ENCODE data around the gene TUBGCP6. TPM values are rescaled to one million over a fixed set of nuclear protein-coding genes. Genes with fewer than 3 reads are reported as not detected.
A peak's percentile ranks its signal among the peaks of the same experiment; 100 is the strongest.

Gene TUBGCP6
- total RNA-seq = 100 to 1,000 TPM in 1 of 5 donors, 10 to 100 TPM in 4; 40.4 to 112 (median 91.5) TPM
- polyA plus RNA-seq = 10 to 100 TPM; 37.8 to 59.0 (median 38.8) TPM
- long read RNA-seq, donor 1 = 0 reads
- long read RNA-seq, donor 2, full-length matches to known transcripts = 1 of 1 reads
- long read RNA-seq, donor 2, partial matches to known transcripts = 0 of 1 reads
- long read RNA-seq, donor 2, other reads (novel, unspliced or antisense) = 0 of 1 reads
- long read RNA-seq, donor 3 = 0 reads
- long read RNA-seq, donor 4 = 0 reads
- long read RNA-seq, donor 5 = 0 reads
- long read RNA-seq, donor 6, partial matches to known transcripts = 16 of 16 reads
- long read RNA-seq, donor 6, other reads (novel, unspliced or antisense) = 0 of 16 reads
- long read RNA-seq, donor 7 = 0 reads
- long read RNA-seq, donor 8 = 0 reads
- long read RNA-seq, donor 9 = 0 reads
- long read RNA-seq, donor 10 = 0 reads

- H3K9me3 ChIP-seq = no peaks in the 10 kb centered on the region
- peak within 1 kb of the TSS; percentile 83 to 97 (median 92) for H3K4me3 ChIP-seq
- intact Hi-C loops (cut with DNase I; ENCODE audit: low total_unique reads) = no loop called here
- H3K4me1 ChIP-seq = peaks cover 49 to 90% (median 83%) of the 10 kb centered on the region in 4 donors
- H3K36me3 ChIP-seq = peaks cover 15 to 35% (median 25%) of the 10 kb centered on the region in 4 donors
- WGBS, 5 donors = 0 to 1% (median 0%) methylated on average over 23 to 76 of the region's 76 CpGs
- no peaks in the 10 kb centered on the region for H3K27me3 ChIP-seq
- peak within 1 kb of the TSS; percentile 93 to 97 (median 96) for H3K27ac ChIP-seq
- DNase-seq = peak; percentile 97 to 99
- TF ChIP-seq EP300 (IDR thresholded peaks at IDR 0.05) (no peak), POLR2AphosphoS5 (IDR thresholded peaks at IDR 0.05) (peak; percentile 92 to 99 (median 97)), POLR2A (IDR thresholded peaks at IDR 0.05) (peak in 2 of 4 donors; percentile 19 to 54), CTCF (IDR thresholded peaks at IDR 0.05) (peak in 2 of 7 experiments; percentile 15 to 54)
Measured at GRCh38 chr22:50244420-50245213, at the start of gene TUBGCP6. Gene TUBGCP6 (minus strand): TSS chr22:50245023. CDS start chr22:50244459, 564 bp downstream.

- no peak for DNase-seq
- intact Hi-C loops (cut with DNase I; ENCODE audit: low total_unique reads) = no loop called here
- peaks cover 14 to 25% (median 20%) of the 10 kb centered on the region in 4 donors for H3K36me3 ChIP-seq
- peak overlapping the region in 1 of 4 donors; percentile 45 for H3K4me3 ChIP-seq
- 14 to 25% (median 21%) methylated on average over 1 to 5 of the region's 5 CpGs for WGBS, 5 donors
- H3K27ac ChIP-seq = peak overlapping the region; percentile 94 to 96 (median 95)
- no peaks in the 10 kb centered on the region for H3K9me3 ChIP-seq
- no peak for TF ChIP-seq CTCF (IDR thresholded peaks at IDR 0.05)
- peaks cover 91 to 100% (median 99%) of the 10 kb centered on the region in 4 donors for H3K4me1 ChIP-seq
- peaks cover 0 to 9% (median 0%) of the 10 kb centered on the region in 3 donors for H3K27me3 ChIP-seq
Measured at GRCh38 chr22:50294319-50294656, 49.5 kb upstream of the TUBGCP6 start.

- 7 to 14% (median 9%) methylated on average over 27 to 42 of the region's 42 CpGs for WGBS, 5 donors
- H3K4me1 ChIP-seq = peaks cover 90 to 100% (median 99%) of the 10 kb centered on the region in 4 donors
- peak overlapping the region; percentile 94 to 96 (median 95) for H3K27ac ChIP-seq
- no peaks in the 10 kb centered on the region for H3K9me3 ChIP-seq
- TF ChIP-seq CTCF (IDR thresholded peaks at IDR 0.05) (no peak), POLR2AphosphoS5 (IDR thresholded peaks at IDR 0.05) (peak; percentile 20 to 94 (median 93)), POLR2A (IDR thresholded peaks at IDR 0.05) (peak in 1 of 4 donors; percentile 34), EP300 (IDR thresholded peaks at IDR 0.05) (no peak)
- H3K4me3 ChIP-seq = peak overlapping the region; percentile 27 to 45 (median 38)
- peak; percentile 90 to 94 for DNase-seq
- intact Hi-C loops (cut with DNase I; ENCODE audit: low total_unique reads) = no loop called here
- H3K36me3 ChIP-seq = peaks cover 20 to 31% (median 26%) of the 10 kb centered on the region in 4 donors
- H3K27me3 ChIP-seq = peaks cover 0 to 6% (median 0%) of the 10 kb centered on the region in 3 donors
Measured at GRCh38 chr22:50293441-50294318, 48.9 kb upstream of the TUBGCP6 start.

Measured in stomach (tissue), 19 donors.